HG03045 (cell line): ENCODE measurements around the gene BBS12.
A peak's percentile ranks its signal among the peaks of the same experiment; 100 is the strongest.

Experiments used
- ATAC-seq: cut with Tn5 transposase; IDR thresholded peaks from one replicate; pipeline ENCODE4 v1.9.1; 2021; ENCODE audit warnings: mild to moderate bottlenecking, moderate library complexity; ENCODE audit not compliant: unreplicated experiment

Gene BBS12

GRCh38 chr4:122732329-122733026 is at the start of gene BBS12:
TSS of gene BBS12 (plus strand) at chr4:122732704. CDS start at chr4:122741893, 9,189 bp downstream.
- ATAC-seq, result peak; percentile 100

GRCh38 chr4:122686691-122687090 is 45.8 kb upstream of the BBS12 start:
- no peak for ATAC-seq

DNA sequence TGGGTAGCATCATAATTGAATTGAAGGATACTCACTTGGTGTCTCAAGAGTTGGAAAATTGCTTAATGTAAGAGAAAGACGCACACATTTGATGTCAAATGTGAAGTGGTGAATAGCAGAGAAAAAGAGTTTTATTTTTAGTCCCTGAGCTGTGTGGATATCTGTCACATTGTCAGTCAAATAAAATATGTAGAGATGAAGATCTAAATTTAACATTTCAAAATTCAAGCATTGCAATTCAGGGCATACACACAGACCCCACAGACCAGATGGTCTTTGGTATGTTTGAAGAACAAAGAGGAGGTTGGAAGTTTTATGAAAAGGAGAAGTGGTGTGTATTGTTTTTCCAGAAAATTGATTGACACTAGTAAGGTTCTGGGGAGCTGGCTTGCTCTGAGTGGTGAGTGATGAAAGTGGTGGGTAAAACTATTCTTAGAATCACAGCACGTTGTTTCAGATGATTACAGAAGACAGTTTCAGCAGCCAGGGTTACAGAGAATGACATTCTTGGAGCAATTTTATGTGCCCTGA is 44.9 kb upstream of the BBS12 start:
- no peak for ATAC-seq

DNA sequence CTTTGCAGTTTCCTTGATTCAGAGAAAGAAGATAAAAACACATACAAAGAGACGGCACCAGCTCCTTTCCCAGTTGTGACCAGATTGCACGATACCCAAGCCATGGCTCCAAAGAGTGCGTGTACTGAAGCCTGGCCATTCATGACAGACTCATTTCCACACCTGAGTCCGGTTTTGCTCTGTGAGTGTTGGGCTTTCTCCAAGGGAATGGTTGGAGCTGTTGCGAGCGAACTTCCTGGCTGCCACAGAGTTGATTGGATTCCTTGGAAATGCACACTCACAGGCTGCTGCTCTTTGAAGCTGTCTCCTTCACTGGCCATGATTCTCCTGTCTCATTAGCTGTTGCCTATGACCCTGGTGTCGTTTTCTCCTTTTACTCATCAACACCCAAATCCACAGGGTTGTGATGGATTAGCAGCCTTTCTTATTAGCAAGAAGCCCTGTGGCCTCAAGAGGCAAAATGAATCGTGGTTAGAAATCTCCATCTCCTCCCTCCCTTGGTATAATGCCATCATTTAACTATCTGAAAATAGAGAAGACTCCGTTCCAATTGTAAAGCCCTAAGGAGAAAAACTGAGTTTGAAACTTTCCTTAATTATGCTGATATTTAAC is 43.9 kb upstream of the BBS12 start:
- ATAC-seq, result no peak

GRCh38 chr4:122689972-122690371 is 42.5 kb upstream of the BBS12 start:
- peak; percentile 83 for ATAC-seq

GRCh38 chr4:122691988-122692387 is 40.5 kb upstream of the BBS12 start:
- ATAC-seq, result no peak

GRCh38 chr4:122692641-122693520 is 39.6 kb upstream of the BBS12 start:
- no peak for ATAC-seq

- no peak for ATAC-seq
Measured at GRCh38 chr4:122695226-122695625, 37.3 kb upstream of the BBS12 start.

DNA sequence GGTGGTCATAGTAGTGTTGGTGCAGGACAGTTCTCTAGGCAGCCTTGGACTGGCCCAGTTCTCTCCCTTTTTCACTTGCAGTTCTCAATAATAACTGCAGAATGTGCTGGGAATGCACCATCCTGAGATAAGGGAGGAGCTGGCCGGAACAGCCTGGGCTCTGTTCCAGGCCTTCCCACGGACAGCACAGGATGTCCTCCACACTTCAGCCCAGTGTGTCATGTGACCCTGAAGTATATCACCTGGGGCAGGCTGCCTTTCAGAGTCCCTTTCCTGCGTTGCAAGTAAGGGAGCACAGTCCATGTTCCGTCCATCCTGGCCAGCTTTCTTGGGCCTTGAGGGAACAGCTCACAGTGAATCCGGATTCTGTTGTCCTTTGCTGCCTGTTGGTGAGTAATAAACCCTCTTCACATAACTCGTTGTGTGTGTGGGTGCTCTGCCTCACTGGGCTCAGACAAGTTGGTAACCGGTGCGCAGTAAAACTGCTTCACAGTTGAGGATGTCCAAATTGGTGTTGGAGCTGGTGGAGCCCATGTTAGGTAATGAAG is 32.3 kb upstream of the BBS12 start:
- ATAC-seq, result no peak

- ATAC-seq, result no peak
Measured at GRCh38 chr4:122701061-122701460, 31.4 kb upstream of the BBS12 start.

- ATAC-seq, result no peak
Measured at GRCh38 chr4:122701965-122702364, 30.5 kb upstream of the BBS12 start.

GRCh38 chr4:122702939-122703338 is 29.6 kb upstream of the BBS12 start:
- no peak for ATAC-seq

DNA sequence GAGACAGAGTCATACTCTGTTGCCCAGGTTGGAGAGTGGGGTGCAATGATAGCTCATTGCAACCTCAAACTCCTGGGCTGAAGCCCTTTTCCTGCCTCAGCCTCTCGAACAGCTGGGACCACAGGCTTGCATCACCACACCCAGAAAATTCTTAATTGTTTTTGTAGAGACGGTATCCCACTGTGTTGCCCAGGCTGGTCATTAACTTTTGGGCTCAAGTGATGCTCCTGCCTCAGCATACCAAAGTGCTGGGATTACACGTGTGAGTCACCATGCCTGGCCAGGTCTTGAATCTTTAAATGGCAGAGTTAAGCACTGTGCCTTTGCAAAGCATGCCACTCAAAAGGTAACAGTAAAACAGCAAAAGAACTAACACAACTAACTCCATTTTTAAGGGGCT is 28.6 kb upstream of the BBS12 start:
- ATAC-seq, result no peak

DNA sequence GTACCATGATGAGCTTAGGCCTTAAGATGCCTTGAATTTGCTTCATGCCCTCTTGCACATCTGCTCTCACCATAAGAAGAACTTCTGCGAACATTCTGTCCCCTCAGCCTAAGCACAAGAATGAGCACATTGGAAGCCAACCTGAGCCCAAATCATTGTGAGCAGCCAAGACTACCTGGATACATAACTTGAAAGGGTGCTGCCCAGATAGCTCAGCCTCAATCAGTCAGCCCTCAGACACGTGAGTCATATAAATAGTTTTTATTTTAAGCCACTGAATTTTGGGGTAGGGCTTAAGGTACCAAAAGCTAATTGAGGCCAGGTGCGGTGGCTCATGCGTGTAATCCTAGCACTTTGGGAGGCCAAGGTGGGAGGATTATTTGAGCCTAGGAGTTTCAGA is 27.5 kb upstream of the BBS12 start:
- ATAC-seq, result no peak

GRCh38 chr4:122705547-122706117 is 26.9 kb upstream of the BBS12 start:
- no peak for ATAC-seq

DNA sequence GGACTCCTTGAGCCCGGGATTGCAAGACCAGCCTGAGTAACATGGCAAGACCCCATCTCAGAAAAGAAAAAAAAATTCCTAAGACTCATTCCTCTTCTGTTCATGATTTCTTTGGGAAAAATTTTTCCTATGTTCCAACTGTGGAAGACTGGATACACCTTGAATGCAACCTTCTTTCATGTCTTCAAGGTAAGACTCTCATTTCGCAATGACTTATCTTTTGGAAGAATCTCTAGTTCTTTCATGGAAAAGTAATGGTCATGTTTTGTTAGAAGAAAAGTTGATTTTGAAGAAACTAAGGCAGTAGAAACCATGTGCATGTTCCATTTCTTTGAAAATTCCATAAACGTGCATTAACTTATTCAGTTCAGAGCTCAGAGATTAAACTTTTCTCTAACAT is 26.0 kb upstream of the BBS12 start:
- ATAC-seq, result no peak

GRCh38 chr4:122707497-122707896 is 25.0 kb upstream of the BBS12 start:
- ATAC-seq, result no peak

GRCh38 chr4:122709236-122709635 is 23.3 kb upstream of the BBS12 start:
- no peak for ATAC-seq

DNA sequence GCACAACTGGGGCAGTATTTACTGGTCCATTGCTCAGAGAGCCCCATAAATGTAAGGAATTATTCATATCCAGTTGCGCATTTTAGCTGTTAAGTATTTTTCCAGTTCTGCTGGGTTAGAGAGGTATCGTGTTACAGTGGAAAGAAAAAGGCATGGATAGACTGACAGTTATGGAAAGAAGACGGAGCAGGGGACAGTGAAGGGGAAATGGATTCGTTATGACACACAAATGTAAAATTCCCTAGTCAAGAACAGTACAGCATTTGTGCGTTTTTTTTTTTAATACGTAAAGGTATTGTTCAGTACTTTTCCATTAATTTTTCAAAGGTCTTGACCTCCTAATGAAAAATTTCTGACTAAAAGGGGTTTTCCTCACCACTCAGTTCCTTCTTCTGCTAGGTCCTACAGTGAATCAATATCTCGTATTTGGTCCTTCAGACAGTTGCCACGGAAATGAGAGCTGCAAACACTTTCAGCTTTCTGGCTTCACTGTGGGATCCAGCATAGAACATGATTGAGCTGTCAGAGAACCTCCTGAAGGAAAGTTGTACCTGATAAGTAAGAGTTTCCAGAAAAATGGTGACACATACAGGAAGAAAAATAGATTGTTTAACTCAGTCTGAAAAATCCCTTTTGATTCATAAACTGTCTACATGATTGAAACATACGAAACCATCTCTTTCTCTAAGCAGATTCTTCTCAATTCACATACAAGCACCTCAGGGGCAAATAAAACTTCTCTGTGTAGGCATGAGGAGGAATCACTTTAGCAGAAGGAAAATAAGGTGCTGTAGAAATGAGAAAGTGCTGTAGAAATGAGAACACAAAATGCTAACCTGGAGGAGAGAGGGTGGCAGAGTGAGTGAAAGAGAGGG is 21.8 kb upstream of the BBS12 start:
- peak; percentile 78 for ATAC-seq

DNA sequence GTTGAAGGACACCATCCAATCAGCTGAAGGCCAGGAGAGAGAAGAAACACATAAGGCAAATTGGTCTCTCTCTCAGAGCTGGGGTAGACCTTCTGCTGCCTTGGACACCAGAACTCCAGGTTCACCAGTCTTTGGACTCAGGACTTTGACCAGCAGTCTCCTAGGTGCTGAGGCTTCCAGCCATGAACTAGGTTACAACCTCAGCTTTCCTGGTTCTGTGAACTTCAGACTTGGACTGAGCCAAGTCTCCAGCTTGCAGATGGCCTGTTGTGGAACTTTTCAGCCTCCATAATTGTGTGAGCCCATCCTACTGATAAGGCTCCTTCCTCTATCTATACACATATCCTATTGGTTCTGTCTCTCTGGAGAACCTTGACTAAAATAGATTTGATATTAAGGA is 20.6 kb upstream of the BBS12 start:
- no peak for ATAC-seq
